Activated T-cell treated with anti-CD3 and anti-CD28 coated beads, Interleukin-2, amount 50 U/mL, for 24 hours (primary cell): ENCODE results near the gene KIF12.

Source experiments
- DNase-seq: peaks from one replicate; pipeline ENCODE4 v3.0.0-alpha.2; 2020
- H3K27ac Mint-ChIP-seq: 2 replicates; pipeline ENCODE4 v1.8.0; 2020; ENCODE audit warnings: mild to moderate bottlenecking, mixed read lengths
- H3K27me3 Mint-ChIP-seq: 2 replicates; pipeline ENCODE4 v1.8.0; 2020; ENCODE audit warnings: mixed read lengths
- H3K36me3 Mint-ChIP-seq: 2 replicates; pipeline ENCODE4 v1.8.0; 2020; ENCODE audit warnings: low read depth, mixed read lengths
- H3K4me1 Mint-ChIP-seq: 2 replicates; pipeline ENCODE4 v1.8.0; 2020; ENCODE audit warnings: low read depth, mixed read lengths
- H3K4me3 Mint-ChIP-seq: 2 replicates; pipeline ENCODE4 v1.8.0; 2020; ENCODE audit warnings: mild to moderate bottlenecking, moderate library complexity, mixed read lengths
- H3K9me3 Mint-ChIP-seq: 2 replicates; pipeline ENCODE4 v1.8.0; 2020; ENCODE audit warnings: mixed read lengths

Gene KIF12

GRCh38 chr9:114098021-114098935, 814 bp downstream of the KIF12 start:
- Mint-ChIP-seq H3K4me3 (no peak overlapping the region), H3K9me3 (peaks cover 7% of the 10 kb centered on the region), H3K27me3 (peaks cover 70% of the 10 kb centered on the region), H3K27ac (no peak overlapping the region), H3K4me1 (peaks cover 7% of the 10 kb centered on the region), H3K36me3 (no peaks in the 10 kb centered on the region)
- peak; percentile 44 for DNase-seq

- Mint-ChIP-seq H3K4me3 (peak overlapping the region; percentile 30), H3K27me3 (peaks cover 70% of the 10 kb centered on the region), H3K36me3 (no peaks in the 10 kb centered on the region), H3K4me1 (peaks cover 7% of the 10 kb centered on the region), H3K9me3 (peaks cover 7% of the 10 kb centered on the region), H3K27ac (no peak overlapping the region)
- DNase-seq = peak; percentile 30
These were observed 1.5 kb downstream of the KIF12 start for GRCh38 chr9:114097613-114098020.

- DNase-seq = no peak
- Mint-ChIP-seq H3K27ac (no peak overlapping the region), H3K27me3 (peaks cover 68% of the 10 kb centered on the region), H3K36me3 (no peaks in the 10 kb centered on the region), H3K9me3 (peaks cover 7% of the 10 kb centered on the region), H3K4me3 (peak overlapping the region; percentile 30), H3K4me1 (peaks cover 7% of the 10 kb centered on the region)
These were observed 2.1 kb downstream of the KIF12 start for GRCh38 chr9:114096866-114097612.

GRCh38 chr9:114096041-114096511, 3.0 kb downstream of the KIF12 start:
- no peak overlapping the region for H3K27ac Mint-ChIP-seq
- H3K36me3 Mint-ChIP-seq = no peaks in the 10 kb centered on the region
- peaks cover 7% of the 10 kb centered on the region for H3K4me1 Mint-ChIP-seq
- DNase-seq = no peak
- no peaks in the 10 kb centered on the region for H3K9me3 Mint-ChIP-seq
- no peak overlapping the region for H3K4me3 Mint-ChIP-seq
- peaks cover 59% of the 10 kb centered on the region for H3K27me3 Mint-ChIP-seq

- Mint-ChIP-seq H3K4me1 (peaks cover 7% of the 10 kb centered on the region), H3K9me3 (no peaks in the 10 kb centered on the region), H3K36me3 (no peaks in the 10 kb centered on the region), H3K27me3 (peaks cover 55% of the 10 kb centered on the region), H3K27ac (no peak overlapping the region), H3K4me3 (no peak overlapping the region)
- no peak for DNase-seq
These were observed 4.1 kb downstream of the KIF12 start for GRCh38 chr9:114094971-114095370.

GRCh38 chr9:114093761-114094505, 5.2 kb downstream of the KIF12 start:
- Mint-ChIP-seq H3K27ac (no peak overlapping the region), H3K9me3 (no peaks in the 10 kb centered on the region), H3K4me3 (no peak overlapping the region), H3K27me3 (peaks cover 46% of the 10 kb centered on the region), H3K4me1 (peaks cover 7% of the 10 kb centered on the region), H3K36me3 (no peaks in the 10 kb centered on the region)
- DNase-seq = no peak

GRCh38 chr9:114093031-114093471, 6.0 kb downstream of the KIF12 start:
- Mint-ChIP-seq H3K27me3 (peaks cover 45% of the 10 kb centered on the region), H3K4me1 (peaks cover 7% of the 10 kb centered on the region), H3K4me3 (no peak overlapping the region), H3K27ac (no peak overlapping the region), H3K9me3 (no peaks in the 10 kb centered on the region), H3K36me3 (no peaks in the 10 kb centered on the region)
- DNase-seq = no peak

- peaks cover 2% of the 10 kb centered on the region for H3K4me1 Mint-ChIP-seq
- peaks cover 40% of the 10 kb centered on the region for H3K27me3 Mint-ChIP-seq
- no peak overlapping the region for H3K27ac Mint-ChIP-seq
- DNase-seq = no peak
- H3K4me3 Mint-ChIP-seq = no peak overlapping the region
- no peaks in the 10 kb centered on the region for H3K36me3 Mint-ChIP-seq
- no peaks in the 10 kb centered on the region for H3K9me3 Mint-ChIP-seq
These were observed 6.8 kb downstream of the KIF12 start for GRCh38 chr9:114092336-114092735.

GRCh38 chr9:114091711-114092110, 7.4 kb downstream of the KIF12 start:
- H3K27ac Mint-ChIP-seq = no peak overlapping the region
- no peaks in the 10 kb centered on the region for H3K9me3 Mint-ChIP-seq
- peaks cover under 1% of the 10 kb centered on the region for H3K4me1 Mint-ChIP-seq
- H3K27me3 Mint-ChIP-seq = peaks cover 34% of the 10 kb centered on the region
- no peaks in the 10 kb centered on the region for H3K36me3 Mint-ChIP-seq
- DNase-seq = no peak
- H3K4me3 Mint-ChIP-seq = no peak overlapping the region

- no peak overlapping the region for H3K27ac Mint-ChIP-seq
- no peaks in the 10 kb centered on the region for H3K9me3 Mint-ChIP-seq
- H3K27me3 Mint-ChIP-seq = peaks cover 25% of the 10 kb centered on the region
These were observed 8.3 kb downstream of the KIF12 start for GRCh38 chr9:114090798-114091197.

GRCh38 chr9:114089206-114089840, 9.8 kb downstream of the KIF12 start:
- H3K27me3 Mint-ChIP-seq = peaks cover 11% of the 10 kb centered on the region
- no peak for DNase-seq
- no peaks in the 10 kb centered on the region for H3K4me1 Mint-ChIP-seq
- H3K27ac Mint-ChIP-seq = no peak overlapping the region
- no peak overlapping the region for H3K4me3 Mint-ChIP-seq
- H3K9me3 Mint-ChIP-seq = no peaks in the 10 kb centered on the region
- no peaks in the 10 kb centered on the region for H3K36me3 Mint-ChIP-seq

More at GRCh38 chr9:114090798-114091197, 8.3 kb downstream of the KIF12 start:
- no peak overlapping the region for H3K4me3 Mint-ChIP-seq
- no peaks in the 10 kb centered on the region for H3K4me1 Mint-ChIP-seq
- no peaks in the 10 kb centered on the region for H3K36me3 Mint-ChIP-seq
- no peak for DNase-seq

GRCh38 chr9:114088571-114089170, 10.4 kb downstream of the KIF12 start:
- H3K4me1 Mint-ChIP-seq = no peaks in the 10 kb centered on the region
- no peak overlapping the region for H3K4me3 Mint-ChIP-seq
- peaks cover 7% of the 10 kb centered on the region for H3K27me3 Mint-ChIP-seq

GRCh38 chr9:114087721-114088120, 11.4 kb downstream of the KIF12 start:
- Mint-ChIP-seq H3K27me3 (no peaks in the 10 kb centered on the region), H3K9me3 (no peaks in the 10 kb centered on the region), H3K27ac (no peak overlapping the region), H3K4me3 (no peak overlapping the region), H3K4me1 (peaks cover under 1% of the 10 kb centered on the region), H3K36me3 (no peaks in the 10 kb centered on the region)
- DNase-seq = no peak

More at GRCh38 chr9:114088571-114089170, 10.4 kb downstream of the KIF12 start:
- Mint-ChIP-seq H3K9me3 (no peaks in the 10 kb centered on the region), H3K27ac (no peak overlapping the region), H3K36me3 (no peaks in the 10 kb centered on the region)
- DNase-seq = no peak
